T-cell (primary cell): ENCODE measurements around the gene FRRS1L. TPM values are rescaled to one million over a fixed set of nuclear protein-coding genes. Genes with fewer than 3 reads are reported as not detected.

Experiments used
- ATAC-seq, 4 experiments: fragments of 200-7000 bp in 3 of 4; fragments of 150-1000 bp in 1 of 4; cut with Tn5 transposase; replicated peaks in 1 of 4; 1 replicate in 3 of 4; 2 replicates in 1 of 4; pipeline ENCODE4 v1.10.0; 2021; ENCODE audit warnings: moderate library complexity in 3 of 4, mild to moderate bottlenecking in 2 of 4, moderate number of reproducible peaks in 1 of 4
- CTCF ChIA-PET, 2 donors: fragments of 300-600 bp; sonication (Branson Sonifier 250); formaldehyde crosslinking; loops; one replicate each; lab custom pipeline; 2022; ENCODE audit warnings: antibody characterized with exemption in 2 of 2; lab: Charles Lee
- POLR2A ChIA-PET, 2 donors: fragments of 300-600 bp; sonication (Branson Sonifier 250); formaldehyde crosslinking; loops; one replicate each; lab custom pipeline; 2022; ENCODE audit warnings: antibody characterized with exemption in 2 of 2; lab: Charles Lee
- DNase-seq, 35 experiments: peaks; one replicate each; pipeline versions ENCODE4 v3.0.0 to v3.0.0-alpha.2; 2013 to 2023
- H3K27ac ChIP-seq: one replicate; pipeline ENCODE4 v1.5.1; 2013; ENCODE audit warnings: low read length
- H3K27me3 ChIP-seq, 2 experiments: replicated peaks in 1 of 2; 1 replicate in 1 of 2; 2 replicates in 1 of 2; pipeline versions ENCODE4 v1.6.1 to v1.7.0; 2013; ENCODE audit warnings: low read length in 1 of 2, mixed read lengths in 1 of 2; ENCODE audit not compliant: control insufficient read depth in 2 of 2, insufficient read depth in 2 of 2; ENCODE audit errors: extremely low read depth in 1 of 2
- H3K36me3 ChIP-seq, 2 donors: 1 replicate in 1 of 2; 2 replicates in 1 of 2; pipeline versions ENCODE4 v1.6.1 to v1.7.0; 2013; ENCODE audit warnings: low read length in 1 of 2; ENCODE audit not compliant: control insufficient read depth in 2 of 2, insufficient read depth in 1 of 2; ENCODE audit errors: extremely low read depth in 1 of 2
- H3K4me1 ChIP-seq, 2 experiments: 1 replicate in 1 of 2; 2 replicates in 1 of 2; pipeline versions ENCODE4 v1.6.1 to v1.7.0; 2013; ENCODE audit warnings: low read length in 2 of 2, mixed read lengths in 1 of 2; ENCODE audit not compliant: insufficient read depth in 2 of 2, control insufficient read depth in 1 of 2; ENCODE audit errors: extremely low read depth in 1 of 2
- H3K4me3 ChIP-seq, 2 donors: 1 replicate in 1 of 2; 2 replicates in 1 of 2; pipeline versions ENCODE4 v1.5.1 to v1.7.0; 2013; ENCODE audit warnings: mild to moderate bottlenecking in 2 of 2, low read length in 1 of 2, moderate library complexity in 1 of 2; ENCODE audit not compliant: control insufficient read depth in 1 of 2; ENCODE audit errors: extremely low read depth in 1 of 2
- H3K9me3 ChIP-seq: 2 replicates; pipeline ENCODE4 v1.7.0; 2013
- H3K27ac Mint-ChIP-seq, 2 donors: one replicate each; pipeline ENCODE4 v1.8.0; 2020 to 2021; ENCODE audit warnings: mild to moderate bottlenecking in 2 of 2, mixed read lengths in 2 of 2
- H3K27me3 Mint-ChIP-seq, 2 donors: one replicate each; pipeline ENCODE4 v1.8.0; 2021 to 2022; ENCODE audit warnings: mixed read lengths in 2 of 2
- H3K36me3 Mint-ChIP-seq: one replicate; pipeline ENCODE4 v1.8.0; 2021; ENCODE audit warnings: mixed read lengths
- H3K4me1 Mint-ChIP-seq, 3 donors: one replicate each; pipeline ENCODE4 v1.8.0; 2020 to 2022; ENCODE audit warnings: mixed read lengths in 3 of 3, mild to moderate bottlenecking in 1 of 3
- H3K4me3 Mint-ChIP-seq, 3 donors: one replicate each; pipeline ENCODE4 v1.8.0; 2020 to 2022; ENCODE audit warnings: mild to moderate bottlenecking in 3 of 3, mixed read lengths in 3 of 3, moderate library complexity in 3 of 3
- H3K9me3 Mint-ChIP-seq, 3 donors: one replicate each; pipeline ENCODE4 v1.8.0; 2020 to 2022; ENCODE audit warnings: mixed read lengths in 3 of 3
- WGBS: methylation state at CpG from one replicate; pipeline ENCODE4 v1.1.5; 2013; ENCODE audit warnings: missing lambda C conversion rate; ENCODE audit not compliant: insufficient coverage; 5-methylcytosine and 5-hydroxymethylcytosine counted together
- total RNA-seq, 35 experiments: library from RNA in 6 of 35; stranded (reverse) in 6 of 35; fragments of 120-200 nt in 1 of 35; gene quantifications; one replicate each; pipeline versions ENCODE4 v1.2.1 to v1.2.4 and lab custom pipeline; 2013 to 2026

Gene FRRS1L
- total RNA-seq, 5 donors from 2014 or later (not counting 1 experiment from before 2014, with no cell fraction given) = 0.03 TPM; not detected in 4

GRCh38 chr9:109143881-109144562 is 23.0 kb downstream of the FRRS1L start:
- POLR2A ChIA-PET = no interaction called here
- DNase-seq (peak in 4 of 35 experiments; percentile 2 to 8 (median 2)), ATAC-seq (peak in 1 of 4 experiments; percentile 45)
- Histone ChIP-seq H3K4me1 (no peaks in the 10 kb centered on the region), H3K4me3 (no peak overlapping the region), H3K27me3 (peaks cover 0 to 5% of the 10 kb centered on the region in 2 experiments), H3K36me3 (no peaks in the 10 kb centered on the region), H3K9me3 (no peaks in the 10 kb centered on the region), H3K27ac (no peak overlapping the region)
- Mint-ChIP-seq H3K9me3 (no peaks in the 10 kb centered on the region), H3K36me3 (no peaks in the 10 kb centered on the region), H3K27ac (no peak overlapping the region), H3K4me1 (peaks cover 5 to 6% (median 6%) of the 10 kb centered on the region in 3 donors), H3K4me3 (no peak overlapping the region), H3K27me3 (peaks cover 3 to 4% of the 10 kb centered on the region in 2 donors)
- 50% methylated on average over 2 of the region's 5 CpGs for WGBS
- CTCF ChIA-PET = no interaction called here

GRCh38 chr9:109141375-109141774 is 25.7 kb downstream of the FRRS1L start:
- ChIA-PET POLR2A (no interaction called here), CTCF (no interaction called here)
- H3K4me3 Mint-ChIP-seq = no peak overlapping the region
- Histone ChIP-seq H3K27ac (no peak overlapping the region), H3K4me1 (no peaks in the 10 kb centered on the region), H3K4me3 (no peak overlapping the region), H3K9me3 (no peaks in the 10 kb centered on the region), H3K27me3 (peaks cover 0 to 5% of the 10 kb centered on the region in 2 experiments), H3K36me3 (no peaks in the 10 kb centered on the region)
- DNase-seq = no peak
- WGBS = 90% methylated on average over 3 of the region's 5 CpGs
- peaks cover 0 to 7% of the 10 kb centered on the region in 2 donors for H3K27me3 Mint-ChIP-seq
- no peaks in the 10 kb centered on the region for H3K9me3 Mint-ChIP-seq
- no peak overlapping the region for H3K27ac Mint-ChIP-seq
- no peaks in the 10 kb centered on the region for H3K36me3 Mint-ChIP-seq
- ATAC-seq = no peak
- H3K4me1 Mint-ChIP-seq = peaks cover 5 to 6% (median 6%) of the 10 kb centered on the region in 3 donors

- H3K27ac ChIP-seq = no peak overlapping the region
- ATAC-seq (no peak), DNase-seq (no peak)
- H3K9me3 Mint-ChIP-seq = no peaks in the 10 kb centered on the region
- H3K27me3 ChIP-seq = peaks cover 0 to 2% of the 10 kb centered on the region in 2 experiments
- H3K36me3 ChIP-seq = no peaks in the 10 kb centered on the region
- ChIA-PET POLR2A (no interaction called here), CTCF (no interaction called here)
- no peak overlapping the region for H3K4me3 ChIP-seq
- H3K36me3 Mint-ChIP-seq = no peaks in the 10 kb centered on the region
- no peaks in the 10 kb centered on the region for H3K4me1 ChIP-seq
- peaks cover 5 to 6% (median 6%) of the 10 kb centered on the region in 3 donors for H3K4me1 Mint-ChIP-seq
- no peaks in the 10 kb centered on the region for H3K9me3 ChIP-seq
- no peak overlapping the region for H3K4me3 Mint-ChIP-seq
- H3K27me3 Mint-ChIP-seq = peaks cover 0 to 5% of the 10 kb centered on the region in 2 donors
- no peak overlapping the region for H3K27ac Mint-ChIP-seq
- WGBS = 100% methylated on average over 1 of the region's 1 CpG
These were observed 27.2 kb downstream of the FRRS1L start for GRCh38 chr9:109139851-109140250.

- ChIA-PET CTCF (no interaction called here), POLR2A (no interaction called here)
- no peak for ATAC-seq
- no peak for DNase-seq
- Histone ChIP-seq H3K27me3 (no peaks in the 10 kb centered on the region), H3K4me1 (no peaks in the 10 kb centered on the region), H3K36me3 (no peaks in the 10 kb centered on the region), H3K4me3 (no peak overlapping the region), H3K9me3 (no peaks in the 10 kb centered on the region), H3K27ac (no peak overlapping the region)
- no peaks in the 10 kb centered on the region for H3K4me1 Mint-ChIP-seq
- H3K9me3 Mint-ChIP-seq = no peaks in the 10 kb centered on the region
- peaks cover 0 to 5% of the 10 kb centered on the region in 2 donors for H3K27me3 Mint-ChIP-seq
- no peak overlapping the region for H3K27ac Mint-ChIP-seq
- no peak overlapping the region for H3K4me3 Mint-ChIP-seq
- 83% methylated on average over 1 of the region's 2 CpGs for WGBS
- no peaks in the 10 kb centered on the region for H3K36me3 Mint-ChIP-seq
These were observed 28.6 kb downstream of the FRRS1L start for GRCh38 chr9:109138421-109138820.

- Mint-ChIP-seq H3K4me1 (peaks cover 0 to 4% (median 3%) of the 10 kb centered on the region in 3 donors), H3K27ac (no peak overlapping the region), H3K36me3 (no peaks in the 10 kb centered on the region), H3K4me3 (no peak overlapping the region), H3K9me3 (no peaks in the 10 kb centered on the region), H3K27me3 (peaks cover 0 to 3% of the 10 kb centered on the region in 2 donors)
- DNase-seq = no peak
- Histone ChIP-seq H3K9me3 (no peaks in the 10 kb centered on the region), H3K36me3 (no peaks in the 10 kb centered on the region), H3K4me1 (no peaks in the 10 kb centered on the region), H3K27ac (no peak overlapping the region), H3K4me3 (no peak overlapping the region), H3K27me3 (no peaks in the 10 kb centered on the region)
- WGBS = 100% methylated on average over 1 of the region's 1 CpG
- no peak for ATAC-seq
- POLR2A ChIA-PET = no interaction called here
- CTCF ChIA-PET = no interaction called here
These were observed 32.9 kb downstream of the FRRS1L start for GRCh38 chr9:109134167-109134578.

GRCh38 chr9:109133533-109133932 is 33.5 kb downstream of the FRRS1L start:
- H3K4me3 ChIP-seq = no peak overlapping the region
- H3K27ac Mint-ChIP-seq = no peak overlapping the region
- ATAC-seq (no peak), DNase-seq (no peak)
- no peaks in the 10 kb centered on the region for H3K4me1 ChIP-seq
- H3K36me3 ChIP-seq = no peaks in the 10 kb centered on the region
- no peaks in the 10 kb centered on the region for H3K9me3 Mint-ChIP-seq
- peaks cover 0 to 4% (median 3%) of the 10 kb centered on the region in 3 donors for H3K4me1 Mint-ChIP-seq
- H3K9me3 ChIP-seq = no peaks in the 10 kb centered on the region
- no peaks in the 10 kb centered on the region for H3K27me3 ChIP-seq
- POLR2A ChIA-PET = no interaction called here
- H3K27me3 Mint-ChIP-seq = peaks cover 0 to 3% of the 10 kb centered on the region in 2 donors
- H3K4me3 Mint-ChIP-seq = no peak overlapping the region
- H3K36me3 Mint-ChIP-seq = no peaks in the 10 kb centered on the region
- no peak overlapping the region for H3K27ac ChIP-seq
- WGBS = no CpG with 5 or more reads among the region's 2 CpGs
- CTCF ChIA-PET = no interaction called here
